ENCODE results near the gene NCOR1.
"Not testable (repeated sequence)": the region's sequence is repeated elsewhere in the genome, so short reads cannot be mapped to it uniquely, and the experiment has no call there.

DNA sequence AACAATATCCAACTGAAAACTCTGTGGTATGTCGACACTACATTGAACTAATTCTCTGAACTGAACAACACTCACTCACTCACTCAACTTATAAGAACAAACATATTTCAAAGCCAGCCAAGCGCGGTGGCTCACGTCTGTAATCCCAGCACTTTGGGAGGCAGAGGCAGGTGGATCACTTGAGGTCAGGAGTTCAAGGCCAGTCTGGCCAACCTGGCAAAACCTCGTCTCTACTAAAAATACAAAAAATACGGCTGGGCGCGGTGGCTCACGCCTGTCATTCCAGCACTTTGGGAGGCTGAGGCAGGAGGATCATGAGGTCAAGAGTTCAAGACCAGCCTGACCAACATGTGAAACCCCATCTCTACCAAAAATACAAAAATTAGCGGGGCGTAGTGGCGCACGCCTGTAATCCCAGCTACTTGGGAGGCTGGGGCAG lies 13.6 kb downstream of the NCOR1 start:
- TF ChIP-seq EZH2phosphoT487 (IDR thresholded peaks at IDR 0.05; ENCODE audit: low read depth) = not testable (repeated sequence)
- TF ChIP-seq, protein P1, sequence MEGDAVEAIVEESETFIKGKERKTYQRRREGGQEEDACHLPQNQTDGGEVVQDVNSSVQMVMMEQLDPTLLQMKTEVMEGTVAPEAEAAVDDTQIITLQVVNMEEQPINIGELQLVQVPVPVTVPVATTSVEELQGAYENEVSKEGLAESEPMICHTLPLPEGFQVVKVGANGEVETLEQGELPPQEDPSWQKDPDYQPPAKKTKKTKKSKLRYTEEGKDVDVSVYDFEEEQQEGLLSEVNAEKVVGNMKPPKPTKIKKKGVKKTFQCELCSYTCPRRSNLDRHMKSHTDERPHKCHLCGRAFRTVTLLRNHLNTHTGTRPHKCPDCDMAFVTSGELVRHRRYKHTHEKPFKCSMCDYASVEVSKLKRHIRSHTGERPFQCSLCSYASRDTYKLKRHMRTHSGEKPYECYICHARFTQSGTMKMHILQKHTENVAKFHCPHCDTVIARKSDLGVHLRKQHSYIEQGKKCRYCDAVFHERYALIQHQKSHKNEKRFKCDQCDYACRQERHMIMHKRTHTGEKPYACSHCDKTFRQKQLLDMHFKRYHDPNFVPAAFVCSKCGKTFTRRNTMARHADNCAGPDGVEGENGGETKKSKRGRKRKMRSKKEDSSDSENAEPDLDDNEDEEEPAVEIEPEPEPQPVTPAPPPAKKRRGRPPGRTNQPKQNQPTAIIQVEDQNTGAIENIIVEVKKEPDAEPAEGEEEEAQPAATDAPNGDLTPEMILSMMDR (IDR thresholded peaks at IDR 0.05; ENCODE audit: low read depth, low read length) = not testable (repeated sequence)
